Measurements from ENCODE around the gene PIGR. TPM values are rescaled to one million over a fixed set of nuclear protein-coding genes. Genes with fewer than 3 reads are reported as not detected.

The PIGR gene
- total RNA-seq, 1 experiment from 2014 or later, result not detected

GRCh38 chr1:206952171-206952570, 5.9 kb upstream of the PIGR start:
- Histone ChIP-seq H2BK12ac (ENCODE audit: insufficient read length, low read depth, low read length) (no peak overlapping the region), H2BK120ac (ENCODE audit: low read depth, low read length, poor library complexity, severe bottlenecking) (no peak overlapping the region), H4K91ac (ENCODE audit: insufficient read length, low read depth, low read length) (no peak overlapping the region), H3K23ac (ENCODE audit: insufficient read length, low read depth, low read length) (no peak overlapping the region), H2BK20ac (ENCODE audit: low read depth, low read length, poor library complexity, severe bottlenecking) (no peak overlapping the region), H4K5ac (ENCODE audit: insufficient read length, low read depth, low read length) (no peak overlapping the region), H4K20me1 (ENCODE audit: control insufficient read depth, insufficient read depth, insufficient read length) (no peaks in the 10 kb centered on the region), H3K79me2 (ENCODE audit: insufficient read depth, low read length) (no peaks in the 10 kb centered on the region), H3K4me1 (ENCODE audit: insufficient read depth, low read length) (no peaks in the 10 kb centered on the region), H3K56ac (ENCODE audit: insufficient read length, low read depth, low read length) (no peak overlapping the region), H3K14ac (ENCODE audit: insufficient read depth, low read length) (no peak overlapping the region), H3K4me2 (ENCODE audit: insufficient read depth, insufficient read length, low read length) (no peak overlapping the region), H3K9ac (ENCODE audit: extremely low read depth, insufficient read length, low read length) (no peak overlapping the region), H3K18ac (ENCODE audit: insufficient read length, low read depth, low read length) (no peak overlapping the region), H3K4ac (ENCODE audit: low read depth, low read length) (no peak overlapping the region), H4K8ac (replicated peaks; ENCODE audit: insufficient read length, low read depth, low read length) (no peak overlapping the region), H2AK5ac (ENCODE audit: insufficient read length, low read length) (no peak overlapping the region), H3K23me2 (ENCODE audit: insufficient read length, low read depth, low read length, poor library complexity, severe bottlenecking) (no peaks in the 10 kb centered on the region), H2BK15ac (ENCODE audit: low read depth, low read length) (no peak overlapping the region), H2AFZ (ENCODE audit: low read length) (no peak overlapping the region), H2BK5ac (ENCODE audit: insufficient read length, low read length) (no peak overlapping the region), H3K27ac (ENCODE audit: insufficient read length, low read depth, low read length) (no peak overlapping the region), H3K27me3 (ENCODE audit: insufficient read depth, low read length) (no peaks in the 10 kb centered on the region), H3K9me3 (ENCODE audit: control insufficient read depth, low read depth, low read length) (no peaks in the 10 kb centered on the region), H3K79me1 (ENCODE audit: insufficient read depth, low read depth, low read length, poor library complexity, severe bottlenecking) (no peaks in the 10 kb centered on the region), H3T11ph (ENCODE audit: low read length) (no peak overlapping the region)
- H3K9me3 Mint-ChIP-seq, result no peaks in the 10 kb centered on the region
- no peak overlapping the region for H3K4me3 Mint-ChIP-seq
- no peaks in the 10 kb centered on the region; a peak in 1 of 7 replicates for H3K36me3 Mint-ChIP-seq (ENCODE audit: insufficient read depth in 1 of 3, low read depth in 3 of 3)
- no CpG with 5 or more reads among the region's 4 CpGs for WGBS (ENCODE audit: extremely low coverage, insufficient read length, low lambda C conversion rate)
- no peak overlapping the region; a peak in 1 of 7 replicates for H3K27ac Mint-ChIP-seq
- DNase-seq, result no peak
- peaks cover 0 to 6% of the 10 kb centered on the region in 2 experiments; a peak in 2 of 4 replicates for H3K4me1 Mint-ChIP-seq
- no peak for TF ChIP-seq CTCF (conservative IDR thresholded peaks at IDR 0.05)
- H3K27me3 Mint-ChIP-seq (ENCODE audit: low read depth), result peaks cover 20% of the 10 kb centered on the region

All from H9 (cell line).